Activated T-helper 9 cell treated with anti-CD3 and anti-CD28 coated beads, Interleukin-2, amount 50 U/mL, for 16 hours (primary cell): Measurements from ENCODE around the gene PPM1D.
"Not testable (repeated sequence)": the region's sequence is repeated elsewhere in the genome, so short reads cannot be mapped to it uniquely, and the experiment has no call there.

Source experiments
- DNase-seq: peaks from one replicate; pipeline ENCODE4 v3.0.0-alpha.2; 2020; ENCODE audit warnings: low read depth

PPM1D gene

DNA sequence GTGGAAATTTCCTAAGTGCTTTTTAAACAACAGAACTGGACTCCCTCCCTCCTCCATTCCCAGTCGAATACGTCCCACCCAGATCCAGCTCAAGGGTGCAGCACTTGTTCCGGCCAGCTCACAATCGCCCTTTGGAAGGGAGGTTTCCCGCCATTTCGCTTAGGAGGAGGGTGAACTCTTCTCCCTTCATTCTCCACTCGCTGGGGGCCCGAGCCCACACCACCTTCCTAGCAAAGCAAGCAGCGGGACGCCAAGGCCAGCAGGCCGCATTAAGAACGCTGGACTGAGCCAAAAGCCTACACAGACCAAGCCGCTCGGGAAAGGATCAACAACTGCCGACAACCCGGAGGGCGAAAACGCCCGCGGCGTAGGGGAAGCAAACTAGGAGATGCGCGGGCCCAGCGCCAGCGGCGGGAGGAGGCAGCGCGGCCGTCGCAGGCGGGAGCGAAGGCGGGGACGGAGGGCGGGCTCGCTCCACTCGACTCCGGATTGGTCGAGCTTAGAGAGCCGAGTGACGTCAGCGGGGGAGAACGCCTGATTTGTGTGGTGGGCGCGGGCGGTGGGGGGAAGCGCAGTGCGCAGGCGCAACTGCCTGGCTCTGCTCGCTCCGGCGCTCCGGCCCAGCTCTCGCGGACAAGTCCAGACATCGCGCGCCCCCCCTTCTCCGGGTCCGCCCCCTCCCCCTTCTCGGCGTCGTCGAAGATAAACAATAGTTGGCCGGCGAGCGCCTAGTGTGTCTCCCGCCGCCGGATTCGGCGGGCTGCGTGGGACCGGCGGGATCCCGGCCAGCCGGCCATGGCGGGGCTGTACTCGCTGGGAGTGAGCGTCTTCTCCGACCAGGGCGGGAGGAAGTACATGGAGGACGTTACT is at the start of gene PPM1D:
Gene PPM1D, plus strand, starts transcription at position 574 of the 870 bp plus-strand sequence. Its CDS starts 222 bp downstream, at position 796.
- peak; percentile 97 for DNase-seq

DNA sequence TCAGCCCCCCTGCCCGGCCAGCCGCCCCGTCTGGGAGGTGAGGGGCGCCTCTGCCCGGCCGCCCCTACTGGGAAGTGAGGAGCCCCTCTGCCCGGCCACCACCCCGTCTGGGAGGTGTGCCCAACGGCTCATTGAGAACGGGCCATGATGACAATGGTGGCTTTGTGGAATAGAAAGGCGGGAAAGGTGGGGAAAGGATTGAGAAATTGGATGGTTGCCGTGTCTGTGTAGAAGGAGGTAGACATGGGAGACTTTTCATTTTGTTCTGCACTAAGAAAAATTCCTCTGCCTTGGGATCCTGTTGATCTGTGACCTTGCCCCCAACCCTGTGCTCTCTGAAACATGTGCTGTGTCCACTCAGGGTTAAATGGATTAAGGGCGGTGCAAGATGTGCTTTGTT is 47.7 kb upstream of the PPM1D start:
- not testable (repeated sequence) for DNase-seq

DNA sequence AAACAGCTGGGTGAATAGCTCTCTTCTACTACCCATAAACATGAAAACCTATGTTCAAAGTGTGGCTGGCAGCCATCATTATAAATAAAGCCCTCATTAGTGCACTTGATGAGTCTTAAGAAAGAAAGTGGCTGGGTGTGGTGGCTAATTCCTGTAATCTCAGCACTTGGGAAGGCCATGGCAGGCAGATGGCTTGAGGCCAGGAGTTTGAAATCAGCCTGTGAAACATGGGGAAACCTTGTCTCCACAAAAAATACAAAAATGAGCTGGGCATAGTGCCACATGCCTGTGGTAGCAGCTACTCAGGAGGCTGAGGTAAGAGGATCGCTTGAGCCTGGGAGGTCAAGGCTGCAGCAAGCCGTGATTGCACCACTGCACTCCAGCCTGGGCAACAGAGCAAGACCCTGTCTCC is 45.6 kb upstream of the PPM1D start:
- no peak for DNase-seq

DNA sequence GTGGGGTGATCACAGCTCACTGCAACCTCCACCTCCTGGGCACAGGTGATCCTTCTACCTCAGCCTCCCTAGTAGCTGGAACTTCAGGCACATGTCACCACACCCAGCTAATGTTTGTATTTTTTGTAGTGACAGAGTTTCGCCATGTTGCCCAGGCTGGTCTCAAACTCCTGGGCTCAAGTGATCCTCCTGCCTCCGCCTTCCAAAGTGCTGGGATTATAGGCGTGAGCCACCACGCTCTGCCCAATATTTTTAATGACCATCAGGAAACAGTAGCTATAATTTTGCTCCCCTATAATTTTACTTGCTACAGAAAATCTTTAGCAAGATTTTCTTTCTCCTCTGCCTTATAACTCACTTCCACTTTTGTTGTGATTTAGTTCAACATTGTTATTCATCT is 44.2 kb upstream of the PPM1D start:
- DNase-seq: no peak

DNA sequence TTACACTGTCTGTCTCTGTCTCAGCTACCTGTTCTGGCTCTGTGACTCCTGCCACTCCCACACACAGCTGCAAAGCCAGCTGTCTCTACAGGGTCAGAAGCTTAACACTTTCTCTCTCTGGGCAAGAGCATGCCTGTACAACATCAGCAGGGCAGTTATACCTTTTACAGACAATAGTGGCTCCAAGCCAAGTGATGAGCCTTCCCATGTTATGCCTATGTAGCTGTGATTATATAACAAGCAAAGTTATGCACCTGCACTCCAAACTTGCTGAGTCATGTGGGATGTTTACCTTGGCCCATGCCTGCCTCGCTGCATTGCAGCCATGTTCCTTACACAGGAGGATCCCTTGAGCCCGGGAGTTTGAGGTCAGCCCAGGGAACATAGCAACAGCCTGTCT is 42.2 kb upstream of the PPM1D start:
- no peak for DNase-seq

DNA sequence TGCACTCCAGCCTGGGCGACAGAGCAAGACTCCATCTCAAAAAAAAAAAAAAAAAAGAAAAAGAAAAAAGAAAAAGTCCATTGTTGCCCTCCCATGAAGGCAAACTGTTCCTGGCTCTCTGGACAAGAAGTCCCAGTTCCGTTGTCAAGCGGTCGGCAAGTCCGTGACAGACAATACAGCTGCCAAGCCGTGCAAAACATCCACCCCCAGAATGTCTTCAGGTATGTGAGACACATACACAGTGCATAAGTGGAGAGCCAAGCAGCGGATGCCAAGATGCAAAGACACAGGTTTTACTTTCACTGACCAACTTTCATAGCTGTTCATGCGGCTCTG is 40.4 kb upstream of the PPM1D start:
- no peak for DNase-seq

DNA sequence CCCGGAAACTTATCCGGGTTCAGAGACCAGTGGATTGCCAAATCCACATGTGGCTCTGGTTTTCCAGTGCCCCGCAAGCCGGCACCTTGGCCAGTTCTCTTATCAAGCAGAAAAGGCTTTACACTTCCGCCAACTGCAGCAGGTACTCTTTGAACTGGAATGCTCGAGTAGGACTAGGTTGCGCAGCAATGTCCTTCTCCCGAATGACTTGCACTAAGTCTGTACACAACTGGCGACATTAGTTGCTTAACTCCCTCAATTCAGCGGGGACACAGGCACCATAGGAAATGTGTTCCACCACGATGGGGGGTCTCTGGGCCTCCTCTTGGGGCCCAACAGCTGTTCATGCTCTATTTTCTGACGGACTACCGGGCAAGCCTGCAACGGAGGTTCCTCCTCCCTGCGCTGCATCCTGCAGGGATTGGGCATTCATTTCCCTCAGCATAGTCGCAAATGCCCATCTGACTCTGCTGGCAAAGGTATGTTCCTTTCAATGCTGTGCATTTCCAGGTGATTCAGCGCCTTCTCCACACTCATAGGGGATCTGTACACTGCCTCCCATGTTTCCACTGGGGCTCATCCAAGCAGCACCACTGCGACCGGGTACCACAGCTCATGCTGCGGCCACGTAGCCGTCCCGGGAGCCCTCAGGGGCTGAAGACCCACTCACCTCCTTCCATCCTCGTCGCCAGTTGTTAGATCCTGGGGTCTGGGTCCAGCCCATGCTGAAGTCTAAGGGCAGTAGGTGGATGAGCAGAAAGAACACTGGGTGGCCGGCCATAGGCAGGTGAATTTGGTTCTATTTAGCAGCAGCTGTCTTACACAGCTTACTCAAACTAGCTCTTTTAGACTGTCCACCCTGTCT is 39.8 kb upstream of the PPM1D start:
- no peak for DNase-seq

DNA sequence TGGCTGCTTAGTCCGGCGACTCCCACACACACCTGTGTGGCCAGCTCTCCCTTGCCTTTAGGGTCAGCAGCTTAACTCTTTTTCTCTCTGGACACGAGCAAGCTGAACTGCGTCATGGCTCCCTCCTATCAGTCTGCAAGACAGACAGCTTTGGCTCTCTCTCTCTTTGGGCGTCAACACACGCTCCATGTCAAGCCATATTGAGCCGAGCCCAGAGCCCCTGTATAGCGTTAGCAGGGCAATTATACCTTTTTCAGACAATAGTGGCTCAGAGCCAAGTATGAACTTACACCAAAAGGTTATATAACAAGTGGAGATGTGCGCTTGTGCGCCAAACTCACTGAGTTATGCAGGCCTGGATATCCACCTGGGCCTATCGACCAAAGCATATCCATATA is 39.1 kb upstream of the PPM1D start:
- no peak for DNase-seq

DNA sequence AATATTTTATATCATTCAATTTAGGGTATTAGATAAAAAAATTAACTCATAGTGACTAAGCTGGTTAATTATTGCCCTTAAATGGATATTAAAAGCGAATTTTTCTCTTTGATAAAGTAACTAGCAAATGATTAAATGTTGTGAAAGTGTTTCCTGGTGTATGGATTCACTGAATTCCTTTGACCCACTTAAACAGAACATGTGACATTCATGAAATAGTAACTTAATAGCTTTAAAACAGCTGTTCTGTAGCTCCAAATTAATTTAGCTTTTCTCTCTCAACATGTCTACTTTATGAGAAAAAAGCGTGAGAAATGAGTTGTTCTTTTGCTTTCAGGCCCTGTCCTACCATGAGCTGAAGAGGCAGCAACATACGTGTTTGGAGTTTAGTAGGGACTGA is 37.6 kb upstream of the PPM1D start:
- no peak for DNase-seq

DNA sequence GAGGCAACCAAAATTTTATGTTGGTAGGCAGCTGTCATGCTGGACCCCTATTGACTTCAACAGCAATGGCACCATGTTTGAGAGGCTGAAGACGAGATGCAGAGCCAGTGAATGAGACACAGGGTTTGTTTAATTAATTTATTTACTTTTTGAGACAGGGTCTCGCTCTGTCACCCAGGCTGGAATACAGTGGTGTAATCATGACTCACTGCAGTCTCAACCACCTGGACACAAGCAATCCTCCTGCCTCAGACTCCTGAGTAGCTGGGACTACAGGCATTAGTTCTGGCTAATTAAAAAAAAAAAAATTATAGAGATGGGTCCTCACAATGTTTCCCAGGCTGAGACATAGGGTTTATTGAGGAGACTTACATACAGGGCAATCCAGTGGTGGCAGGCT is 36.2 kb upstream of the PPM1D start:
- no peak for DNase-seq

DNA sequence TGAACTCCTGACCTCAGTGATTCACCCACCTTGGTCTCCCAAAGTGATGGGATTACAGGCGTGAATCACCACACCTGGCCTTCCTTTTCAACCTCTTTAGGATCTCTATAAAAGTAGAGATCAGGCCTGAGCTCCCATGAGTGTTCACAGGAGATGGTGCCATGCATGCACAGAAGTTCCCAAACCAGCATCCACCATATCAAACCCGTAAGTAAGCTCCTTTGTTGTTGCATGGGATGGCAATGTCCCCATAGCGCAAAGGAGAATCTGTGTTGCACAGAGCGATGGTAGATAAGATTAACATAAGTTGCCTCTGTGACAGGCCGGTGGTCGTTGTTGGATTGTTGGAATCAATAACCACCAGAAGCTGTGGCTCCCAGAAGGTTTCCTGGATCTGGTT is 34.8 kb upstream of the PPM1D start:
- DNase-seq: no peak

DNA sequence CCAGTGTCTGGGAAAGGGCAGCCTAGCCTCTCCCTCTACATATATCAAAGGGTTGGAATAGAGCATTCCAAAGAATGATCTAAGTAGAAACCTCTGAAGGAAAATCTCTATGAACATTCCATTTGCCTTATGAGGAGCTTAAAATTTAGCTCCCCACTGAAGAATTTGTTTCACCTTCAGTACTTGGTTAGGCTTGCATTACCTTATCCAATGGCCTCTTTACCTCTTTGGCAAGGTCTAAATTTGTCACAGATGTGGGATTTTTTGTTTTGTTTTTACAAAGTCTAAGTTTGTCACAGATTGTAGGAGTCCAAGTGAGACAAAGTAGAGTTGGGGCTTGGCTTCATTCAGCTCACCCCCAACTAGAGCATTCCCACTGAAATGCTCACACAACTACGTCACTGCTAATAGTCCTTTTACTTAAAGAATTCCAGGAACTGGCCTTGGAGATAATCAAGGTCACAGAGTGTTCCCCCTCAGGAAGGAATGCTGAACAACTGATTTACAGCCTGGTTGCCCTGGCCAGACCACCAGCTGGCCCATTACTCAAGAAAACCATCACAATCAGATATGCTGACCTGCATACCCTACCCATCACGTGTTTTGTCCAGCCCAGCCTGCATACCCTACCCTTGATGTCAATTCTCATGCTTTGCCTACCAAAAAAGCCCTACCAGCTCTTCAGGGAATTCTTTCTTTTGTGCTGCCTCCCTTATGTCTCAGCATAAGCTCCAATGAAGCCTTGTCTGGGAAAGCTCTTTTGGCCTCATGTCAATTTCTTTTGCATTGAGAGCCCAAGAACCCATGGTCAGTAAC is 26.5 kb upstream of the PPM1D start:
- DNase-seq: no peak

DNA sequence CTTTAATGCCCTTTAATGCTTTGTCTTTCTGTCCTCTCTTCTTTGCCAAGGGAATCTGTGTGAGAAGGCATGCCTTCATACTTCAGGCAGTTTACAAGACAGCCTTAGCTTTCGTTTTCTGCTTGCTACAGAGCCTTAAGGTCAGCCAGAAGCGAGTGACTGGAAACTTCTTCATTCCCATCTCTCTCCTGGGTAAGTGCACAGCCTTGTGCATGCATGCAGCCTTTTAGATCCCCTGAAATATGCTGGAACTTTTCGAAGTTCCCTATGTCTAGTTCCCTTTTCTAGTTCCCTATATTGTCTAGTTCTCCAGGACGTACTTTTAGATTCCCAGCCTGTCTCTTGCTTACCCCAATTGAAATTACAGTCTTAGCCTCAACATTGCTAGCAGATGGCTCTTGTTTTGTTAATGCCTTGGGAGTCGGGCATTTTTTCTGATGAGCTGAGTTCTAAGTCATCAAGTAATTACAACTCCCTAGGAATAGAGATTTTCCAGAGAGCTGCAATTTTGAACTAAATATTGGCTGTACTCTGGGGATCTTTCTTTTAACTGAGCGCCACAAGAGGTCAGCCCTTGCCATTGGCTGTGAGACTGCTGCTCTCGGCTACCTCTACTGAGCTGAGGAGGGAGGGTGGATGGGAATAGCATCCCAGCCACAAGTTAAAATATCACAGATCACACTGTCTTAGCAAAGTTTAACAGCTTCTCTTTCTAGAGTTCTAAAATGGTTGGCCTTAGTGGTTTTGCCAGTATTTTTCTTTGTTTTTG is 22.7 kb upstream of the PPM1D start:
- DNase-seq: no peak

DNA sequence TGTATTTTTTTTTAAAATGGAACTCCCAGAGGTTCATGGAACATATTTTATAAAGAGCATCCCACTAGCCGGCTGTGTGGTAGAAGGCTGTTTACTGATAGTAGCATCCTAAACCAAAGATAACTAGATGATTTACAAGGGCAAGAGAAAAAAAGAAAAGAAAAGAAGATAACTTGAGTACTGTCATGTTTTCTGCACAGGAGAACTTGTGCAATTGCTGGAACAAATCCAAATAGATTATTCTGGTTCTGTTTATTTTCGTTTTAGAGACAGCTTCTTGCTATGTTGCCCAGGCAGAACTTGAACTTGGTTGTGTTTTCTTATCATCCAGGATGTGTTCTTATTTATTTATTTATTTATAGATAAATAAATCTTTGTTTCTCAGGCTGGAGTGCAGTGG is 20.9 kb upstream of the PPM1D start:
- DNase-seq: no peak

DNA sequence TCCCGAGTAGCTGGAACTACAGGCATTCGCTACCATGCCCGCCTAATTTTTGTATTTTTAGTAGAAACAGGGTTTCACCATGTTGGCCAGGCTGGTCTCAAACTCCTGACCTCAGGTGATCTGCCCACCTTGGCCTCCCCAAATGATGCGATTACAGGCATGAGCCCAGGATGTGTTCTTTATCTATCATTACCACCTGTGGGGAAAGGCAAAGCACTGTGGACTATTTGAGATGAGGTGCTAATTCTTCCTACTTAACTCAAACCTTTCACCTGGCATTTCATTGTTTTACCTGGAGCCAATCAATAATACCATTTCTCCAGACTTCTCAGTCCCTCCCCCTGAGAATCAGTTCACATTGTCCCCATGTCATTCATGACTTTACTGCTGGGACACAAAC is 20.4 kb upstream of the PPM1D start:
- DNase-seq: no peak

DNA sequence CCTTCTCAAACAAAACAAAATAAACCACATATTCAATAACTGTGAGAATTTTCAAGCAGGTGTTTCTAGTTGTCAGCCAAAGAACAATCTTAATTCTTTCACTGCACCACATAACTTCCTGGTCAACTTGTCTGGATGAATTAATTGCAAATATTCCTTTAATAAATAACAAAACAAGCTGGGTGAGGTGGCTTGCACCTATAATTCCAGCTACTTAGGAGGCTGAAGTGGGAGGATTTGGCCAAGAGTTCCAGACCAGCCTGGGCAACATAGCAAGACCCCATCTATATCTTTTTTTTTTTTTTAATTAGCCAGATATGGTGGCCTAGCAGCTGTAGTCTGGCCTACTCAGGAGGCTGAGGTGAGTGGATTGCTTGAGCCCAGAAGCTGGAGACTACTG is 17.0 kb upstream of the PPM1D start:
- no peak for DNase-seq

DNA sequence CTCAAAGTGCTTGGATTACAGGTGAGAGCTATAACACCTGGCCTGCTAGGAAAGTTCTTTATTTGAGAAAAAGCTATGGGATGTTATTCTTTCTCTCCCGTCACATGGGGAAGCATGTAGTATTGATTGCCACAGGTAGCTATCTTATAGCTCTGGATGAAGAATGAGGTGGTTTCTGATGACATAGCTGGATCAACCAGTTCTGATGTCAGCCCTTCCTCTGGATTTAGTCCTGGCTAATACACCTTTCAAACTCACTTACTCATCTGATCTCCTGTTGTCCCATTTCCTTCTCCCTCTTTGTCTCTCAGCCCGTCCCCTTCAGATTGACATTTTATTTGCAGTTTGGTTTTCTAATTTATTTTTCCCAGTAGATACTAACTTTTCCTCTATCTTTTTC is 14.1 kb upstream of the PPM1D start:
- DNase-seq: no peak

DNA sequence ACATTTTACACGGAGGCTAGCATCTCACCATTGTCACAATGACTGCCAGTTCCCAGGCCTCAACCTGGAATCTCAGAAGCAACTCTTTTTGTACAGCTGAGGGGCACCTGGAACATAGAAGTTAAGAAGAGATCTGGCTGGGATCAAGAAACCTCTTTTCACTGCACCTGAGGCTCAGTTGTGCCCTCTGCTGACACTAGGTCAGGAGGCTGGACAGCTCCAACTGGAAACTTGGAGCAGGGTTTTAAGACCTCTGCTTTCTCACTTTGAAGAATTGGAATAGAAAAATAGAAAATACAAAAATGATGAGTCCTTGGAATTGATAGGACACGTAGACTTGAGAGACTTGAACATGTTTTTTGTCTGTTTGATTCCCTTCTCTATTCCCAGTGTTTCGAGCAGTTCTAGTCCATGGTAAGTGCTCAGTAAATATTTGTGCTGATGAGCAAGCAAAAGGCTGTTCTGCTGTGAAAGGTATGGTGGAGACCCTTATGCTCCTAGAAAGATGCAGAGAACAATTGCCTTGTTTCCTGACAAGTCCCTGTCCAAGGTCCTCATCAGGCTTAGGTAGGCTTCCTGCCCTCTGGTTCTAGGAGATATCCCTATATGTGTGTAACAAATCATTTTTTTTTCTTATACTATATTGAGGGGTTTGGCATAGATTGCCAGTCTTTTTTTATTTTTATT is 13.6 kb upstream of the PPM1D start:
- no peak for DNase-seq

DNA sequence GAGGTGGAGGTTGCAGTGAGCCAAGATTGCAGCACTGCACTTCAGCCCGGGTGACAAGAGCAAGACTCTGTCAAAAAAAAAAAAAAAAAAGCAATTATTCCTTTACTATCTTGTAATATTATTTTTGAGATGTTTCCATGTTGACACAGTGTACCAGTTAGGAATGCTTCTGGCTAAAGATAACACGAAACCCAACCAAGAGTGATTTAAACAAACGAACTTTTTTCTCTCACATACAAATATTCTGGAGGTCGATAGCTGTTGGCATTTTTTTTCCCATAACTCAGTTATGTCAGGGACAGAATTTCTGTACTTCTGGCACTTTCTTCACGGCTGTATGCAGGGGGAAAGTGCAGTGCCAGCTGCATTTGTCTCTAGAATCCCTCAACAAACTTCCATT is 9.9 kb upstream of the PPM1D start:
- DNase-seq: no peak

DNA sequence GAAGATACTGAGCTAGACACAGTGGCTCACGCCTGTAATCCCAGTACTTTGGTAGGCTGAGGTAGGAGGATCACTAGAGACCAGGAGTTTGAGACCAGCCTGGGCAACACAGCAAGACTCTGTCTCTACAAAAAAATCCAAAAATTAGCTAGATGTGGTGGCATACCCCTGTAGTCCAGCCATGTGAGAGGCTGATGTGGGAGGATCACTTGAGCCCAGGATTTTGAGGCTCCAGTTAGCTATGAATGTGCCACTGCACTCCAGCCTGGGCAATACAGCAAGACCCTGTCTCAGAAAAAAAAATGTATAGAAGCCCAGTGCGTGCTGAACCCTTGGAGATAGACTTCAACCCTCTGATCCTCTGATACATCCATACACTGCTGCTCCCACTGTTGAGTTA is 7.2 kb upstream of the PPM1D start:
- DNase-seq: no peak

DNA sequence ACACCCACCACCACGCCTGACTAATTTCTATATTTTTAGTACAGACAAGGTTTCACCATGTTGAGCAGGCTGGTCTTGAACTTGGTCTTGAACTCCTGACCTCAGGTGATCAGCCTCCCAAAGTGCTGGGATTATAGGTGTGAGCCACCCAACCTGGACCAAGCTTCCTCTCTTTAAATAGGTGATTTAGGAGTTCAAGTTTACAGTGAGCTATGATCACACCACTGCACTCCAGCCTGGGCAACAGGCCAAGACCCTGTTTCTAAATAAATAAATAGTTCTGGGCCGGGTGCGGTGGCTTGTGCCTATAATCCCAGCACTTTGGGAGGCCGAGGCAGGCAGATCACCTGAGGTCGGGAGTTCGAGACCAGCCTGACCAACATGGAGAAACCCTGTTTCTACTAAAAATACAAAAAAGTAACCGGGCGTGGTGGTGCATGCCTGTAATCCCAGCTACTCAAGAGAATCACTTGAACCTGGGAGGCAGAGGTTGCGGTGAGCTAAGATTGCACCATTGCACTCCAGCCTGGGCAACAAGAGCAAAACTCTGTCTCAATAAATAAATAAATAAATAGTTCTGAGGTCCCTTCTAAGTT is 6.5 kb upstream of the PPM1D start:
- DNase-seq: not testable (repeated sequence)
